T-helper 9 cell (primary cell): ENCODE measurements around the gene FABP2.
A peak's percentile ranks its signal among the peaks of the same experiment; 100 is the strongest.
"Not testable (repeated sequence)": the region's sequence is repeated elsewhere in the genome, so short reads cannot be mapped to it uniquely, and the experiment has no call there.

ENCODE experiments used
- DNase-seq: peaks from one replicate; pipeline ENCODE4 v3.0.0-alpha.2; 2020

FABP2 gene

DNA sequence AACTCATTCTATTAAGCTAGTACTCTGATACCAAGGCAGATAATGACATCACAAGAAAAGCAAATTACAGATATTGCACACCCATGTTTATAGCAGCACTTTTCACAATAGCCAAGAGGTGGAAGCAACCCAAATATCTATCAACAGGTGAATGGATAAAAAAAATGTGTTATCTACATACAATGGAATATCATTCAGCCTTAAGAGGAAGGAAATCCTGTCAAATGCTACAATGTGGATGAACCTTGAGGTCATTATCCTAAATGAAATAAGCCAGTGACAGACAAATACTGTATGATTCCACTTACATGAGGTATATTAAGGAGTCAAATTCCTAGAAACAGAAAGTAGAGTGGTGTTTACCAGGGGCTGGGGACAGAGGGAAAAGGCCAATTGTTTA is 14.3 kb downstream of the FABP2 start:
- DNase-seq, result no peak

DNA sequence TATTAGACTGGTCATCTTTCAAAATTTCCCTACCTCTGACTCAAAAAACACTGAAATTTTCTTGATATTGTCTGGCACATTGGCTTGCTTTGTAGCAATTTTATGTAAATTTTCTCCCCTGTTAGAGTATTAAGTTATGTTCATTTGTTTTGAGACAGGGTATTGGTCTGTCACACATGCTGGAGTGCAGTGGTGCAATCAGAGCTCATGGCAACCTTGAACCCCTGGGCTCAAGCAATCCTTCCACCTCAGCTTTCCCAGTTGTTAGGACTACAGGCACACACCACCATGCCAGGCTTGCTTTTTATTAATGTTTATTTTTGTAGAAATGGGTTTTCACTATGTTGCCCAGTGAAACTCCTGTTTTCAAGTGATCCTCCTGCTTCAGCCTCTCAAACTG is 17.5 kb downstream of the FABP2 start:
- DNase-seq, result no peak

DNA sequence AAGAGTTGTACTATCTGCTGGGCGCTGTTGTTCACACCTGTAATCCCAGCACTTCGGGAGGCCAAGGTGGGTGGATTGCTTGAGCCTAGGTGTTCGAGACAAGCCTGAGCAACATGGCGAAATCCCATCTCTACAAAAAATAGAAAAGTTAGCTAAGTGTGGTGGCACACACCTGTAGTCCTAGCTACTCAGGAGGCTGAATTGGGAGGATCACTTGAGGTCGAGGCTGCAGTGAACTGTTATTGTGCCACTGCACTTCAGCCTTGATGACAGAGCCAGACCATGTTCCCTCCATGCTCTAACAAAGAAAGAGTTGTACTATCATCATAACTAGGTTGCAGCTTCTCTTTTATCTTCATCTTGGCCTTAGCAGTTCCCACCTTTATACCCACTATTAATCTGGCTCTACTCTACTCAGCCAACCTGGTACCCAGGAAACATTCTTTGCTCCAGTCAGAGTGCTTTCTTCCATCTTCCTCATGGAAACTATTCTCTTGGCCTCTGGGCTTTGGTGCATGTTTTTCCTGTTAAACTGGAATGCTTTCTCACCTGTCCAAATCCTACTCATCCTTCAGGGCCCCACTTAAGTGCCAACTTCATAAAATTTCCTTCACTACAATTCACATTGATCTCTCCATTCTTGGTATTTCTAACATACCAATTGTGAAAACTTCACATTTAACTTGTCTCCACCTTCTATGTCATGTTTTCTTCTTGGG is 18.2 kb downstream of the FABP2 start:
- no peak for DNase-seq

DNA sequence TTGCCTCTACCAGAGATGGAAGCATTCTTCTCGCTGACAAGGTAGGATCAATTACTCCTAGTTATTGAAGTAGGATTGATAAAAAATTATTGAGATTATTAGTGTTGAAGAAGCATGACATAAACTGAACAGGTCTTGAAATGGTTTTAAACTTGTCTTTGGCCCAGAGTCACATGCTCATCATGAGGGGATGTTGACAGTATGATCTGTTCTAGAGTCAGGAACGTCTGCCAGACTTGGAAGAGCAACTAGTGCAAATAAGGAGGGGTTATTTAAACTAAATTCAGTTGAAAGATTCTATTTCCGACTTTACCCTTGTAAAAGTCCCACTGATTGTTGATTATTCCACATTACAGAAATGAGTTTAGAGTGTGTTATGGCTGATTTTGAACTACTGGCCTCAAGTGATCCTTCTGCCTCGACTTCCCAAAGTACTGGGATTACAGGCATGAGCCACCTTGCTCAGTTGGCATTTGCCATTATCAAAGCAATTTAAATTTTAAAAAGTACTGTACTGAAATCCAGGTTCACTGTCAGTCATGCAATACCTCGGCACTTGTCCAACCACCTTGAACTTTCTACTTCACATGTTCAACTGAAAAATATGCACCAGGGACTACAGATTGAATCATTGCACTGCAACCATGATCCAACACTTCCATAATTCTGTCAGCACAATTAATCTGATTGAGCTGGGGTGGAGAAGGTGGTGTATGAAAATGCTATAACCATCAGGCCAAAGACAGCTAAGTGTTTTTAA is 19.7 kb downstream of the FABP2 start:
- DNase-seq, result no peak

DNA sequence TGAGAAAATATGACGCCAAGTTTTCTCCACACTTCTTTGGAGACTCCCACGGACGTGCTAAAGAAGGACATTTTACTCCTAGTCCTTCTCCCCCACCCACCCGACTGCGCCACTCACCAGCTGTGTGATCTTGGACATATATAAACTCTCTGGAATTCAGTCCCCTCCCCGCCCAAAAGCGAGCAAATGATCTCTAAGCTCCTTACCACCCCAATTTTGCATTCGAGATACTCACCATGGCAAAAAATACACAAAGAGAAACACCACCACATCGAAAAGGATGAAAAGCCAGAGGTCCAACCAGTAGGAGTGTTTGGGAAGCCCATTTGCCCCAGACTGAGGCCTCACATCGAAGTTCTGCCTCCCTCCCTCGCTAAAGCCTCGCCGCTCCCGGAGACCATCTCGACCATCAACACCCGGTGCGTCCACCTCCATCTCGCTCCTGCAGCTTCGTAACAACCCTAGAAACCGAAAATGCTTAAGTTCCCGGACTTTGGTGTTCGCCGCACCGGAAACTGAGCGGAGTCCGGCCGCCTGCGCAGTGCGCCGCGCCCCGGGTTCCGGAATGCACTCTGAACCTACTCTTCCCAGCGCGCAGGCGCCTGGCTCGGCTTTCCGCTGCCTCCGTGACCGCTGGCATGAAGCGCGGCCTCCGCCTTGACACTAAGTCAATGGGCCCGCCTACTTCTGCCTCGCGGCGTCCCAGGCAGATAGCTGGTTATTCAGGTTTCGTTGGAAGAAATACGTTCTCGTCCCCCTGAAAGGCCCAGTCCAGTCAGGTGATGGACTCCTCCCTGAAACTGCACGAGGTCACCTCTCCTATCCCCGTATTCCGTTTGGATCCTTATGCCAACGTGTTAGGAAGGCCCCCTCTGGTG is 21.6 kb downstream of the FABP2 start:
- DNase-seq, result peak; percentile 77

DNA sequence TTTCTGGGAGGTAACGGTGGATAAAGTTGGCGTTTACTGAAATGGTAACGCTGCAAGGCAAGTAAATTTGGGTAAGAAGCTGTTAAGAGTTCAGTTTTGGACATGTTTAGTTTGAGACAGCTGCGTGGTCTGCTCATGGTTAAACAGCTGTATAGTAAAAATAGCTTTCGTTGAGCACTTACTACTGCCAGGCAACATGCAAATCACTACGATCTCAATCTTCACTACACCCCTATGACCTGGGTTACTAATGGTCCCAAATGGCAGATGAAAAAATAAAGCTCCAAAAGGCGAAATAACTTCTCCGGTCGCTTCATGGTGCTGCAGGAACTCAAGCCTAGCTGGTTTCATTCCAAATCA is 22.2 kb downstream of the FABP2 start:
- no peak for DNase-seq

DNA sequence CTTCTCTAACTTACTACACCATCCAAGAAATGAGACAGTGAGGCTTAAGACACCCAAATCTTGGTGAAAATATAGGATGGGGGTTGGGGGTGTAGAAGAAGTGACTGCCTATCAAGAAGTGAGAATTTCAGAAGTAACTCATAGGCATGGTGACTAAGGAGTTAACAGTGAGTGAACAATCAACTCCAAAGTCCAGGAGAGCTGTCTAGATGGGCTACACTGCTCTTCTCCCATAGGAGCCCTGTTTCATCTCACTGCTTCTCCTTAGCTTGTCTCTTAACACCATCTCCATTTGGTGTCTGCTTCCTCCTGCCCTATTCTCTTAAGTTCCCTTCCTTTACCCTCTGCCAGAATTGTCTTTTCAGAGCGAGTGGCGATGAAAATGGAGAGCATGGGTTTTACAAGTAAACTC is 22.7 kb downstream of the FABP2 start:
- no peak for DNase-seq

DNA sequence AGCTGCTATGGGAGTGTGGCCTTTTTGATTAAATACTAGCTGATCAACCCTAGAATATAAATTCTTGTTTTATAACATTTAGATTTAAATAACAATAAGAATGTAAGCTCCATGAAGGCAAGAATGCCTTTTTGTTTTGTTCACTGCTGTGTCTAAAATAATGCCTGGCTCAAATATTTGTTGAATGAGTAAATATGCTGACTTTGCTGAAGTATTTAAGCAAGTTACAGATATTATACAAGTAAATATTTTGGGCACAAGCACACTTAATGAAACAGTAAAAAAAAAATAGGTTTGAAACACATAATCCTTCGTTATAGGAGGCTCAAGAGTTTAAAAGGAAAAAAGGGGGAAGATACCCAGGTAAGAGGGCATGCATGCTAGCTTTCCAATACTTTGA is 24.1 kb downstream of the FABP2 start:
- no peak for DNase-seq

DNA sequence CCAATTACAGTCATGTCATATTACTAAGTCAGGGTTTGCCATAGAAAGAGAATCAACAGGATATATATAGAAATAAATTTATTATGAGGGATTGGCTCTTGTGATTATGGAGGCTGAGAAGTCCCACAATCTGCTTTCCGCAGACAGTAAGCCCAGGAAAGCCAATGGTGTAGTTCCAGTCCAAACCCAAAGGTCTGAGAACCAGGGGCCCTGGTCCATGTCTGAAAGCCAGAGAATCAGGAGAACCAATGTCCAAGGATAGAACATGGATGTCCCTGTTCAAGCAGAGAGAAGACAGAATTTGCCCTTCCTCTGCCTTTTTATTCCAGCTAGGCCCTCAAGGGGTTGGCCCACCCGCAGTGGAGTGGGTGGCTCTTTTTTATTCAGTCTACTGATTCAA is 25.6 kb downstream of the FABP2 start:
- DNase-seq, result no peak

DNA sequence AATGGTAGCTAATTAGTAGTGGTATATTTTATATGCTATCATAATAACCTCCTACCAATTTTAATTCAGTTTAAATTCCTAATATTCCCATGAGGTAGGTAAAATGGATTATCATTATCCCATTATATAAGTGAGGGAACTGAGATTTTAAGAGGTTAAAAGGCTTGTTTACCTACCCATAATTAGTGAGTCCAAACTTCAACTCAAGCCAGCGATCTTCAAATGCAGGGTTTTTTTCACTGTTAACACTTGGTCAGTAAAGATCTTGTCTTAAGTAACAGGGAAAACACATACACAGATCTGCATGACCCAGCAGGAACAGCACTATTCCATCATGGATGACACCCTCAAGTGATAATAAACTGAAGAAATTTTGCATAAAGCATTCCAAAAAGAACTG is 31.3 kb downstream of the FABP2 start:
- DNase-seq, result no peak

DNA sequence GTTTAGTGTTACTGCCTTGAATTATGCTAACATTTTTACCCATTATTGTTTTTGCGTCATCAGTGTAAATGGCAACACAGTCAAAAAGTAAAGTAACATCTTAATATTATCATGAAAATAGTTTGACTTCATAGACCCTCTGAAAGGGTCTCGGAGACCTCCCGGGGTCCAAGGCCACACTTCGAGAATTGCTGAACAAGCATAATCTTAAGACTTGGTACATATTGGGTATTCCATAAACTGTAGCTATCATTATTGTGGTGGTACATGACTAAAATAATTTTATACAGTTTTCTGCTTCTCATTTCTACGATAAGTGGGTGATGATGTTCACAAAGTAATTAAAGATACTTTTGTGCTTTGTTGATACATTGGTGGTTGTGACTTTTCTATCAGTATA is 32.6 kb downstream of the FABP2 start:
- no peak for DNase-seq

DNA sequence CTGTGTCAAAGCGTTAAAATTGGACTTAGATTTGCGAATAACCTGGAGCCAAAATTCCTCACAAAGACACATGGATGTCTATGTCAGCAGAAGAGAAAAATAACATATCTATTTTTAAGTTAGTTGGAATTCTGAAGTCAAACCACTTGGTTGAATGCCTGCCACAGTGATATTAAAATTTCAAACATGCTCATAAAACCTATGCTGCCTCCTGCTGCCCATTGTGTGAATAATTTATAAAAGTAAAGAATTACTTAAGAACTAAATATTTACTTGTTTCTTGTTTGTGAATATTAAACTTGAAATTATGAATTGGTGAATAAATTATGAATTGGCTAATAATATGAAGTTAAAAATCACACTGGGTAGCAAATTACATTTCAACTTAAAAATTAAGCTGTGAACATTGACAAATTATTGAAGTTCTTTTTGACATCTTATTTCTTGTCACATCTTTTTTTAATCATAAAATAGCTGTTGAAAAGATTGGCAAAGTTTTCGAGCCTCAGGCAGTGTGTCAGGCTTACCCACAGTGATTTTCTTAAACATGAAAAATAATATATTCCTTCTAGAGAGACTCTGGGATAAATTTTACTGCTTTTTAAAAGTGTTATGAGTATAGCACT is 35.4 kb downstream of the FABP2 start:
- peak; percentile 8 for DNase-seq

DNA sequence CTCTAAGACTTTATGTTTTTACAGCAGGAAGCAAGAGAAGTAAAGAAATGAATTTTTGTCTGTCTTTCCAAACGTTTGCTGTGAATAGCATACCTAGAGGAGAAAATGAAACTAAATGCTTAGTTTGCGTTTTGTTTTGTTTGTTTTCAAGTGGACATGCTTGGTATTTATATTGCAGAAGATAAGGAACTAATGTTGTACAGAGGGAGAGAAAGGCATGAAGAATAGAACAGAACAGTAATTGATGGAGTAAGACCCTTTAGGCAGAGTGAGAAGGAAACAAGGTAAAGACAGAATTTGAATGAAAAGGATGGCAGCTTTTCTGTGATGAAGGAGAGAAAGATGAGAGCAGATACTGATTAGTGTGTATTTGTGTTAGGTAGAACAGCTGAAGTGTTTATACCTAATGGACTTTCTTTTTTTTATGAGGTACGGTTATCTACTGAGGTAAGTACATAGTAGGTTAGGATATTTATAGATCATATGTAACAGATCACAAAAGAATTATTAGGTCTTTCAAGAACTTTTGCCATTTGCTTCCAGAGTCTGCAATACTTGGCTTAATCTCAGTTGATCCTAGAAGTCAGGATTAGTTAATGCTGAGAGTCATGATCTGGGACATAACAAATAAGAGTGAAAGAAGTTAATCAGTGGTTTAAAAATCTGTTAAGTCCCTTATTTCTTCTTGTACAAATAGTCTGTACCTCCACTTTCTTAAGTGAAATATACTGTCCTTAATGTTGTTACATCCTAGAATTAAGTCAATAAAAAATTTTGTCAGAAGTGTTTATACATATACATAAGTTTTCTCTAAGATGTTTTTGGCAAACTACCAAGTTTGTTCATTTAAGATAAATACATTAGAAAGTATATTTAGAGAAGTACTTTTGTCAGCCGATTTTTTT is 36.8 kb downstream of the FABP2 start:
- no peak for DNase-seq

DNA sequence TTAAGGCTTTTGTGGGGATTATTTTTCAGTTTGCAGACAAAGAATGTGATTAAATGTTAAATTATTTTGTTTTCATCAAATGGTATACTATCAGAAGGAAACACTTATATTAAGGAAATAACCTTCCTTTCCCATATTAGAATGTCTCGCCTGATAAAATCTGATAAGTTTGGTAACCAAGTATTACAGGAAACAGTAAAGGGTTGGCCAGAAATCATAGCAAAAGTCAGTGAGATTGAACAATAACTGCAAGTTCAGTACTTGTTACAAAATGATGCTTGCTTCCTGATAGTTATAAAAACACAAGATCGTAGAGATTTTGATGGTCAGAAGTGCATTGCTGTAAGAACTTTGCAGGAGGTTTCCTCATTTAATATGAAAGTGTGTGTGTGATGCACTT is 40.5 kb downstream of the FABP2 start:
- no peak for DNase-seq

DNA sequence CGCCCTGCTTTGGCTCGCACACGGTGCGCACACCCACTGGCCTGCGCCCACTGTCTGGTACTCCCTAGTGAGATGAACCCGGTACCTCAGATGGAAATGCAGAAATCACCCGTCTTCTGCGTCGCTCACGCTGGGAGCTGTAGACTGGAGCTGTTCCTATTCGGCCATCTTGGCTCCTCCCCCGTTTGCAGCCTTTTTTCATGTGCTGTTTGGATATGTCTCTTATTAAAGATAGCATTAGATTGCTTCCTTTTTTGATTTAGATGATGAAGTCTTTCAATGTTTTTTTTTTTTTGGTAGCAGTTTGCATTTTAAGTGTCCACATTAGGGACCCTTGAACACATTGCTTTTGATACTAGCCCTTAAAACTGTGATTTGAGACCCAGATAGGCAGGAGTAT is 42.0 kb downstream of the FABP2 start:
- not testable (repeated sequence) for DNase-seq

DNA sequence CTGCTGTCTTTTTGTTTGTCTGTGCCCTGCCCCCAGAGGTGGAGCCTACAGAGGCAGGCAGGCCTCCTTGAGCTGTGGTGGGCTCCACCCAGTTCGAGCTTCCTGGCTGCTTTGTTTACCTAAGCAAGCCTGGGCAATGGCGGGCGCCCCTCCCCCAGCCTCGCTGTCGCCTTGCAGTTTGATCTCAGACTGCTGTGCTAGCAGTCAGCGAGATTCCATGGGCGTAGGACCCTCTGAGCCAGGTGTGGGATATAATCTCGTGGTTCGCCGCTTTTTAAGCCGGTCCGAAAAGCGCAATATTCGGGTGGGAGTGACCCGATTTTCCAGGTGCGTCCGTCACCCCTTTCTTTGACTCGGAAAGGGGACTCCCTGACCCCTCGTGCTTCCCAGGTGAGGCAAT is 42.4 kb downstream of the FABP2 start:
- not testable (repeated sequence) for DNase-seq

DNA sequence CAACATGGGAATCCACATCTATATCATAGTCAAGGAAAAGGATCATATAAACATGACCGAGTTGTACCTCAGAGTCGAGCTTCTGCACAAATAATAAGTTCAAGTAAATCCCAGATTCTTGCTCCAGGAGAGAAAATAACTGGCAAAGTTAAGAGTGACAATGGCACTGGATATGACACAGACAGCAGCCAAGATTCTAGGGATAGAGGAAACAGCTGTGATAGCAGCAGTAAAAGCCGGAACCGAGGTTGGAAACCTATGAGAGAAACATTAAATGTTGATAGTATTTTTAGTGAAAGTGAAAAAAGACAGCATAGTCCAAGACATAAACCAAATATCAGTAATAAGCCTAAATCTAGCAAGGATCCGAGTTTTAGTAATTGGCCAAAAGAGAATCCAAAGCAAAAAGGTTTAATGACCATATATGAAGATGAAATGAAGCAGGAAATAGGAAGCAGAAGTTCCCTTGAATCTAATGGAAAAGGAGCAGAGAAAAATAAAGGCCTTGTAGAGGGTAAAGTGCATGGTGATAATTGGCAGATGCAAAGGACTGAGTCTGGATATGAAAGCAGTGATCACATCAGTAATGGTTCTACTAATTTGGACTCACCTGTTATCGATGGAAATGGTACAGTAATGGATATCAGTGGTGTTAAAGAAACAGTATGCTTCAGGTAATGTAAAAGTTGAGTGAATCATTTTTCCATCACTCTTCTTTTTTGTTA is 50.4 kb downstream of the FABP2 start:
- no peak for DNase-seq

DNA sequence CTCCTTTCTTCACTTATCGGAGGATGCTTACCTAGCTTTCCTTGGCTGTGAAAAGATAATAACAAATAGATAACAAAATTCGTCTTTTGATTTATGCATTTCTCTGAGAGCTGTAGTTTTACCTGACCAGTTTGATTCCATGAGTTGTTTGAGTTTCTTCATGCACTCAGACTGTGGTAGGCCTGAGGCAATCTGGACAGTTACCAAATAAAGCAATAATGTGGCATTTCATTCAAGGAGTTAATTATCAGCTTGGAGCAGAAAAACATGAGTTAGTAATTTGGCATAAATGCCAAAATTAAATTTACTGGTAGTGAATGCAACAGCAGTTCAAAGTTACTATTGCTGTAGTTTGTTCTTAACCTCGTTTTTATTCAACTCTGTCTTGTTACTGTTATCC is 53.5 kb downstream of the FABP2 start:
- DNase-seq, result no peak
